H54 (cell line): Measurements from ENCODE around the gene ARHGAP10.

Experiments
- DNase-seq: peaks from one replicate; pipeline ENCODE4 v3.0.0; 2011; ENCODE audit warnings: low spot score, mixed read lengths; ENCODE audit not compliant: insufficient read length
- FAIRE-seq: peaks from 3 replicates; lab custom pipeline; 2011; peaks lifted over from hg19 to GRCh38; lab: Jason Lieb, UNC
- POLR2A ChIP-seq: IDR thresholded peaks from 2 replicates; pipeline ENCODE4 v1.6.1; 2011; ENCODE audit warnings: low read depth, mild to moderate bottlenecking, low read length

Gene ARHGAP10

GRCh38 chr4:148021686-148022085, 289.8 kb downstream of the ARHGAP10 start:
- FAIRE-seq, result no peak
- no peak for TF ChIP-seq POLR2A
- DNase-seq, result no peak

GRCh38 chr4:148022975-148023374, 291.1 kb downstream of the ARHGAP10 start:
- no peak for FAIRE-seq

GRCh38 chr4:148023512-148024181, 291.8 kb downstream of the ARHGAP10 start:
- TF ChIP-seq POLR2A, result no peak
- DNase-seq (no peak), FAIRE-seq (no peak)

More at GRCh38 chr4:148022975-148023374, 291.1 kb downstream of the ARHGAP10 start:
- no peak for DNase-seq
- no peak for TF ChIP-seq POLR2A

GRCh38 chr4:148025981-148026380, 294.1 kb downstream of the ARHGAP10 start:
- FAIRE-seq, result no peak
- no peak for TF ChIP-seq POLR2A
- DNase-seq, result no peak

GRCh38 chr4:148027201-148027600, 295.3 kb downstream of the ARHGAP10 start:
- FAIRE-seq, result no peak
- TF ChIP-seq POLR2A, result no peak
- no peak for DNase-seq

GRCh38 chr4:148029781-148030180, 297.9 kb downstream of the ARHGAP10 start:
- DNase-seq, result no peak
- no peak for FAIRE-seq
- no peak for TF ChIP-seq POLR2A

- FAIRE-seq, result no peak
Measured at GRCh38 chr4:148030193-148030873, 298.4 kb downstream of the ARHGAP10 start.

GRCh38 chr4:148034813-148035212, 302.9 kb downstream of the ARHGAP10 start:
- no peak for FAIRE-seq
- DNase-seq, result no peak
- TF ChIP-seq POLR2A, result no peak

More at GRCh38 chr4:148030193-148030873, 298.4 kb downstream of the ARHGAP10 start:
- no peak for TF ChIP-seq POLR2A
- DNase-seq, result no peak

GRCh38 chr4:148041606-148042329, 309.9 kb downstream of the ARHGAP10 start:
- no peak for TF ChIP-seq POLR2A
- FAIRE-seq, result no peak
- no peak for DNase-seq

- DNase-seq (no peak), FAIRE-seq (no peak)
- no peak for TF ChIP-seq POLR2A
Measured at GRCh38 chr4:148044089-148044911, 312.4 kb downstream of the ARHGAP10 start.

- no peak for FAIRE-seq
- TF ChIP-seq POLR2A, result no peak
- DNase-seq, result no peak
Measured at GRCh38 chr4:148044912-148045352, 313.0 kb downstream of the ARHGAP10 start.

- no peak for TF ChIP-seq POLR2A
- FAIRE-seq, result no peak
- no peak for DNase-seq
Measured at GRCh38 chr4:148048598-148048997, 316.7 kb downstream of the ARHGAP10 start.

GRCh38 chr4:148051403-148051802, 319.5 kb downstream of the ARHGAP10 start:
- no peak for TF ChIP-seq POLR2A
- FAIRE-seq (no peak), DNase-seq (no peak)

GRCh38 chr4:148052448-148052847, 320.6 kb downstream of the ARHGAP10 start:
- FAIRE-seq (no peak), DNase-seq (no peak)
- TF ChIP-seq POLR2A, result no peak
